Neuronal stem cell (in vitro differentiated cells): Measurements from ENCODE around the gene C1QB.

Experiments used
- DNase-seq: peaks from one replicate; pipeline ENCODE4 v3.0.0-alpha.2; 2013; ENCODE audit warnings: low spot score
- H2AFZ ChIP-seq: one replicate; pipeline ENCODE4 v1.6.1; 2013; ENCODE audit warnings: mild to moderate bottlenecking, low read length, inconsistent platforms
- H2AK5ac ChIP-seq: 2 replicates; pipeline ENCODE4 v1.6.1; 2013; ENCODE audit warnings: low read depth, mild to moderate bottlenecking, inconsistent platforms, low read length, moderate library complexity, mixed read lengths
- H2BK120ac ChIP-seq: 2 replicates; pipeline ENCODE4 v1.6.1; 2013; ENCODE audit warnings: low read depth, mild to moderate bottlenecking, inconsistent platforms, low read length, moderate library complexity, mixed read lengths
- H2BK12ac ChIP-seq: one replicate; pipeline ENCODE4 v1.6.1; 2013; ENCODE audit warnings: low read length, inconsistent platforms
- H2BK15ac ChIP-seq: 2 replicates; pipeline ENCODE4 v1.6.1; 2013; ENCODE audit warnings: mild to moderate bottlenecking, low read length, inconsistent platforms, mixed read lengths
- H2BK5ac ChIP-seq: one replicate; pipeline ENCODE4 v1.6.1; 2013; ENCODE audit warnings: inconsistent platforms, mild to moderate bottlenecking, low read length, moderate library complexity
- H3K14ac ChIP-seq: one replicate; pipeline ENCODE4 v1.6.1; 2013; ENCODE audit warnings: low read length, inconsistent platforms
- H3K18ac ChIP-seq: 2 replicates; pipeline ENCODE4 v1.6.1; 2013; ENCODE audit warnings: low read length, inconsistent platforms
- H3K23ac ChIP-seq: 2 replicates; pipeline ENCODE4 v1.6.1; 2013; ENCODE audit warnings: low read depth, mild to moderate bottlenecking, mixed read lengths, low read length, inconsistent platforms; ENCODE audit not compliant: poor library complexity
- H3K27ac ChIP-seq: replicated peaks from 3 replicates; pipeline ENCODE4 v1.5.1; 2013; ENCODE audit warnings: low read length, inconsistent platforms
- H3K27me3 ChIP-seq, 3 experiments: 2 replicates each; pipeline ENCODE4 v1.6.1; 2013; ENCODE audit warnings: low read length in 3 of 3, mild to moderate bottlenecking in 2 of 3, inconsistent platforms in 1 of 3, low read depth in 1 of 3, mixed read lengths in 1 of 3, moderate library complexity in 1 of 3; ENCODE audit not compliant: control insufficient read depth in 3 of 3, insufficient read depth in 3 of 3
- H3K36me3 ChIP-seq, 2 donors: replicated peaks in 1 of 2; 2 replicates each; pipeline ENCODE4 v1.6.1; 2013; ENCODE audit warnings: low read length in 2 of 2; ENCODE audit not compliant: control insufficient read depth in 2 of 2, insufficient read depth in 2 of 2
- H3K4ac ChIP-seq: 2 replicates; pipeline ENCODE4 v1.6.1; 2013; ENCODE audit warnings: inconsistent platforms, mild to moderate bottlenecking, low read length, moderate library complexity
- H3K4me1 ChIP-seq, 2 donors: 1 replicate in 1 of 2; 2 replicates in 1 of 2; pipeline ENCODE4 v1.6.1; 2013; ENCODE audit warnings: low read length in 2 of 2, low read depth in 1 of 2; ENCODE audit not compliant: control insufficient read depth in 2 of 2, insufficient read depth in 1 of 2
- H3K4me2 ChIP-seq: one replicate; pipeline ENCODE4 v1.6.1; 2013; ENCODE audit warnings: mild to moderate bottlenecking, low read length, inconsistent platforms; ENCODE audit not compliant: insufficient read depth, poor library complexity, severe bottlenecking
- H3K4me3 ChIP-seq, 2 donors: 2 replicates each; pipeline ENCODE4 v1.5.1; 2013; ENCODE audit warnings: low read length in 2 of 2, mild to moderate bottlenecking in 2 of 2, inconsistent platforms in 1 of 2, moderate library complexity in 1 of 2
- H3K79me1 ChIP-seq: one replicate; pipeline ENCODE4 v1.6.1; 2013; ENCODE audit warnings: low read depth, mild to moderate bottlenecking, inconsistent platforms, low read length, moderate library complexity
- H3K9ac ChIP-seq: one replicate; pipeline ENCODE4 v1.6.1; 2013; ENCODE audit warnings: mild to moderate bottlenecking, low read depth, low read length, inconsistent platforms; ENCODE audit not compliant: poor library complexity
- H3K9me3 ChIP-seq, 2 donors: replicated peaks in 1 of 2; 2 replicates each; pipeline versions ENCODE3 to v1.6.1; 2013; ENCODE audit warnings: low read length in 2 of 2, mild to moderate bottlenecking in 2 of 2, inconsistent platforms in 1 of 2, low read depth in 1 of 2, mixed read lengths in 1 of 2, moderate library complexity in 1 of 2; ENCODE audit not compliant: control insufficient read depth in 2 of 2, insufficient read depth in 1 of 2
- H4K8ac ChIP-seq: one replicate; pipeline ENCODE4 v1.6.1; 2013; ENCODE audit warnings: low read depth, mild to moderate bottlenecking, inconsistent platforms, low read length, moderate library complexity
- H4K91ac ChIP-seq: one replicate; pipeline ENCODE4 v1.6.1; 2013; ENCODE audit warnings: low read length, low read depth, mild to moderate bottlenecking, inconsistent platforms; ENCODE audit not compliant: poor library complexity
- WGBS, 2 donors: extraction: QIAGEN DNeasy Blood & Tissue Kit; methylation state at CpG; one replicate each; pipeline ENCODE4 v1.1.7; 2013; ENCODE audit warnings: missing lambda C conversion rate in 2 of 2, mixed read lengths in 1 of 2; ENCODE audit not compliant: insufficient read length in 2 of 2, insufficient replicate concordance in 1 of 2; ENCODE audit errors: extremely low coverage in 2 of 2; 5-methylcytosine and 5-hydroxymethylcytosine counted together

Gene C1QB

DNA sequence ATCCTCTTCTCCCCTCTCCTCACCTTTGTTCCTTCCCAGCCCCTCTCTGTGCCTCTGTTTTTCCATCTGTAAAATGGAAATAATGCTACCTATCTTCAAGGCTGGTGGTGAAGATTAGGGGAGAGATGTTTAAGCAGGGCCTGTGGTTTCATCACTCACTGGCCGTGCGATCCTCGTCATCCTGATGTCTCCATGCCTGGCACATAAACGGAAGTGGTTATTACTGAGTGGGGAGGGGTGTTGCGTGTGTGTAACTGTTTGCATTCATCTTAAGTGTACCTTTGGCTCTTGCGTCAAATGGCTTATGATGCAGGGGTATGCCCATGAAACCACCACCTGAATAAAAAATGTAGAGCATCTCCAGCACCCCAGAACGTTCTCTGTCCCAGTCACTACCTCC lies 33.8 kb upstream of the C1QB start:
- Histone ChIP-seq H3K14ac (no peak overlapping the region), H3K4me2 (no peak overlapping the region), H3K9ac (no peak overlapping the region), H3K36me3 (no peaks in the 10 kb centered on the region), H3K18ac (no peak overlapping the region), H3K23ac (no peak overlapping the region), H3K4ac (no peak overlapping the region), H2BK120ac (no peak overlapping the region), H3K27ac (no peak overlapping the region), H3K27me3 (peaks cover 0 to 64% (median under 1%) of the 10 kb centered on the region in 3 experiments), H3K4me3 (no peak overlapping the region), H2AFZ (no peak overlapping the region), H3K9me3 (no peaks in the 10 kb centered on the region), H2BK15ac (no peak overlapping the region), H3K79me1 (no peaks in the 10 kb centered on the region), H2BK12ac (no peak overlapping the region), H4K8ac (no peak overlapping the region), H2AK5ac (no peak overlapping the region), H2BK5ac (no peak overlapping the region), H4K91ac (no peak overlapping the region), H3K4me1 (no peaks in the 10 kb centered on the region)
- DNase-seq, result no peak
- WGBS, 2 donors, result no CpG with 5 or more reads among the region's 7 CpGs

DNA sequence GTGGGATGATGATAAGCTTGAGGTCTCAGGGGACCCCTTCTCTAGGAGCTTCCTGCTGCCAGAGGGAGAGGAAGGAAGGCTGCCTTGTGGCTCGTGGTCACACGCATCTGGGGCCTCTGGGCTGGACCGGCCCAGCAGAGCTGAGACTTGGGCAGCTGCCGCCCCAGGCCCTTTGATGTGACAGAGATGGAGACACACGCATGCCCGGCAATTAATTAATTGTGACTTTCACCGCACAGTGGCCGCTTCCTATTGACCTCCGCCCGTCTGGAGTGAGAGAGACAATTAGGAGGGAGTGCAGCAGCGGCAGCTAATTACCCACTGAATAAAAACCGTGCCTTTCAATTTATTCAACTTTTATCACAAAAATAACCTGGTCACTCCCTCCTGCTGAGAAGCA lies 33.2 kb upstream of the C1QB start:
- no peak overlapping the region for H3K27ac ChIP-seq
- H4K8ac ChIP-seq, result no peak overlapping the region
- no peak overlapping the region for H2AK5ac ChIP-seq
- no peak for DNase-seq
- no peak overlapping the region for H2BK120ac ChIP-seq
- H3K14ac ChIP-seq, result no peak overlapping the region
- no peak overlapping the region for H2BK15ac ChIP-seq
- H3K79me1 ChIP-seq, result no peaks in the 10 kb centered on the region
- no peak overlapping the region for H2BK5ac ChIP-seq
- H3K18ac ChIP-seq, result no peak overlapping the region
- no peak overlapping the region for H3K4me2 ChIP-seq
- no peak overlapping the region for H2AFZ ChIP-seq
- no peak overlapping the region for H2BK12ac ChIP-seq
- no peak overlapping the region for H4K91ac ChIP-seq
- H3K4me1 ChIP-seq, result no peaks in the 10 kb centered on the region
- no peak overlapping the region for H3K4ac ChIP-seq
- H3K36me3 ChIP-seq, result no peaks in the 10 kb centered on the region
- WGBS, 2 donors, result no CpG with 5 or more reads among the region's 12 CpGs
- H3K9me3 ChIP-seq, result no peaks in the 10 kb centered on the region
- peaks cover 0 to 64% (median 0%) of the 10 kb centered on the region in 3 experiments for H3K27me3 ChIP-seq
- no peak overlapping the region for H3K9ac ChIP-seq
- no peak overlapping the region for H3K4me3 ChIP-seq
- H3K23ac ChIP-seq, result no peak overlapping the region

DNA sequence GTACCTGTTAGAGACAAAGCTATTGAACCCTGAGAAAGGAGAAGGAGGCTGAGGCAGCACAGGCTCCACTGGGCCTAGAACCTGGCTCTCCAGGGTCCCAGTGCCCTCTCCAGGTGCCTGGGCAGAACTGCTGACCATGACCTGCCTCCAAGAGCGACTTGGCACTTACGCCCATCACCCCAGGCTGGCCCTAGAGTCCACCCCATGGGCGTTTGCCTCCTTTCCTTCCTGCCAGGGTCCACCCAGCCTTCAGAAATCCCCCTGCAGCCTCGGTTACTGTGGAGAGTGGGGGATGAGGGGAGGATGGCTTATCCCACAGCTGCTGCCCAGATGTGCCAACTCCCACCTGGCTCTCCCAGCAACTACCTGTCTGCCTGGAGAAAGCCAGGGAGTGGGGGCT lies 31.3 kb upstream of the C1QB start:
- no peak overlapping the region for H3K4ac ChIP-seq
- H2BK5ac ChIP-seq, result no peak overlapping the region
- no peak overlapping the region for H4K8ac ChIP-seq
- H3K4me2 ChIP-seq, result no peak overlapping the region
- H3K27ac ChIP-seq, result no peak overlapping the region
- H3K36me3 ChIP-seq, result no peaks in the 10 kb centered on the region
- no peak overlapping the region for H3K9ac ChIP-seq
- no peak overlapping the region for H2BK15ac ChIP-seq
- no peak overlapping the region for H3K14ac ChIP-seq
- H3K4me3 ChIP-seq, result no peak overlapping the region
- H3K27me3 ChIP-seq, result peaks cover 0 to 66% (median 0%) of the 10 kb centered on the region in 3 experiments
- H2BK120ac ChIP-seq, result no peak overlapping the region
- H3K18ac ChIP-seq, result no peak overlapping the region
- no peak overlapping the region for H2AK5ac ChIP-seq
- no peak overlapping the region for H2AFZ ChIP-seq
- H2BK12ac ChIP-seq, result no peak overlapping the region
- no peak overlapping the region for H3K23ac ChIP-seq
- no peaks in the 10 kb centered on the region for H3K4me1 ChIP-seq
- no peak for DNase-seq
- no peaks in the 10 kb centered on the region for H3K79me1 ChIP-seq
- no CpG with 5 or more reads among the region's 4 CpGs for WGBS, 2 donors
- H3K9me3 ChIP-seq, result no peaks in the 10 kb centered on the region
- no peak overlapping the region for H4K91ac ChIP-seq

DNA sequence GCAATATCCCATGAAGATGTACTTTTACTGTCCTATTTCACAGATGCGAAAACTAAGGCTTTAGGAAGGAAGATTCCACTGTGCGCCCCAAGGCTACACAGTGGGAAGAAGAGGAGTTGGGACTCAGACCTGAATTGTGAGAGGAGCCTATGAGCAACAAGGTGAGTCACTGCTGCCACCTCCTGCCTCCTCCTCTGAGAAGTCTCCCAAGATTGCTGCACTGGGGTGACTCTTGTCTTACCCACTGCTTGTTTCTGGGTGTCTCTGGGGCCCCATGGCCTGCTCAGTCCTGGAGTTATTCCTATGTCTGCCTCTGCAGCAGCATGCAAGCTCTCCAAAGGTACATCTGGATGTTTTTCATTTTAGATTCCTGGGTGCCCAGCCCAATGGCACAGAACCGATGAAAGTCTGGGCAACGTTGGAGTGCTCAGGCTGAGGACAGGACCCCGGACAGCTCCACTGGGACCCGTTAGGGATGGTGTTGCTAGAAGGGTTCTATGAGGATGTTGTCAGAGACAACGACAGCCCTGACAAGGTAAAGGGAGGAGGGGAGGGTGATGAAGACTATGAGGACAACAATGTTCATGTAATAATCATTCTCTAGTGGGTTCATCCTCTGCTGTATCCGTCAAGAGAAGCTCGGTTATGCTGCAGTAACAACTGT lies 27.6 kb upstream of the C1QB start:
- no CpG with 5 or more reads among the region's 9 CpGs for WGBS, 2 donors
- no peak overlapping the region for H3K4me3 ChIP-seq

More for the DNA sequence above, 27.6 kb upstream of the C1QB start:
- Histone ChIP-seq H3K79me1 (no peaks in the 10 kb centered on the region), H2BK5ac (no peak overlapping the region), H3K18ac (no peak overlapping the region), H3K4me1 (peaks cover 2 to 7% of the 10 kb centered on the region in 2 donors), H3K4me2 (no peak overlapping the region), H4K91ac (no peak overlapping the region), H3K4ac (no peak overlapping the region), H2BK120ac (no peak overlapping the region), H3K9me3 (no peaks in the 10 kb centered on the region), H3K23ac (no peak overlapping the region), H2BK12ac (no peak overlapping the region), H3K36me3 (no peaks in the 10 kb centered on the region), H4K8ac (no peak overlapping the region), H3K9ac (no peak overlapping the region), H2BK15ac (no peak overlapping the region), H3K14ac (no peak overlapping the region), H2AFZ (no peak overlapping the region), H3K27ac (no peak overlapping the region), H2AK5ac (no peak overlapping the region), H3K27me3 (peaks cover 0 to 57% (median 0%) of the 10 kb centered on the region in 3 experiments)
- DNase-seq, result peak; percentile 23
